ENCODE results near the gene SEMA3C.

DNA sequence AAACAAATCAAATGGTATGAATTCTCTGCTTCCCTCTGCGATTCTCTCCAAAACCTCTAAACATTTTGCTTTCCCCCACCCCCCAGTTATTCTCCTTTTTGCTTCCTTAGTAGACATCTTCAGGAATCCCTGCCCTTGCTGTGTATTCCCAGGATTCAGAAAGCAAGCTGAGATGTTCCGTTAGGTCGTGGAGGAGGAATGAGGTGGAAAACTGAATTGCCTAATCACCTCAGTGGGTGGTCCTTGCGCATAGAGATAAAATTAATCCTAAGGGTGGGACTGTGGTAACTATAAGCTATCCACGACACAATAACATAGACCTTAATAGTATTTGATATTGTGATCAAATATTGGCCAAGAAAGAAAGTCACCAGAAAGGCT is 49.1 kb upstream of the SEMA3C start:
- TF ChIP-seq, protein P1, sequence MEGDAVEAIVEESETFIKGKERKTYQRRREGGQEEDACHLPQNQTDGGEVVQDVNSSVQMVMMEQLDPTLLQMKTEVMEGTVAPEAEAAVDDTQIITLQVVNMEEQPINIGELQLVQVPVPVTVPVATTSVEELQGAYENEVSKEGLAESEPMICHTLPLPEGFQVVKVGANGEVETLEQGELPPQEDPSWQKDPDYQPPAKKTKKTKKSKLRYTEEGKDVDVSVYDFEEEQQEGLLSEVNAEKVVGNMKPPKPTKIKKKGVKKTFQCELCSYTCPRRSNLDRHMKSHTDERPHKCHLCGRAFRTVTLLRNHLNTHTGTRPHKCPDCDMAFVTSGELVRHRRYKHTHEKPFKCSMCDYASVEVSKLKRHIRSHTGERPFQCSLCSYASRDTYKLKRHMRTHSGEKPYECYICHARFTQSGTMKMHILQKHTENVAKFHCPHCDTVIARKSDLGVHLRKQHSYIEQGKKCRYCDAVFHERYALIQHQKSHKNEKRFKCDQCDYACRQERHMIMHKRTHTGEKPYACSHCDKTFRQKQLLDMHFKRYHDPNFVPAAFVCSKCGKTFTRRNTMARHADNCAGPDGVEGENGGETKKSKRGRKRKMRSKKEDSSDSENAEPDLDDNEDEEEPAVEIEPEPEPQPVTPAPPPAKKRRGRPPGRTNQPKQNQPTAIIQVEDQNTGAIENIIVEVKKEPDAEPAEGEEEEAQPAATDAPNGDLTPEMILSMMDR (IDR thresholded peaks at IDR 0.05), result no peak
- no peak for TF ChIP-seq POLR2A (IDR thresholded peaks at IDR 0.05)
